GM12865 (cell line): ENCODE data around the gene PRKCE.

ENCODE experiments used
- DNase-seq: peaks from one replicate; pipeline ENCODE4 v3.0.0; 2010; ENCODE audit warnings: low read depth
- H3K4me3 ChIP-seq: 2 replicates; pipeline ENCODE4 v1.5.1; 2011; ENCODE audit warnings: mild to moderate bottlenecking, low read depth, low read length, control low read depth
- CTCF ChIP-seq: IDR thresholded peaks from 2 replicates; pipeline ENCODE4 v1.5.1; 2011; ENCODE audit warnings: low read length, control low read depth, low read depth, inconsistent platforms; ENCODE audit not compliant: insufficient read depth; ENCODE audit errors: missing control alignments

The PRKCE gene

DNA sequence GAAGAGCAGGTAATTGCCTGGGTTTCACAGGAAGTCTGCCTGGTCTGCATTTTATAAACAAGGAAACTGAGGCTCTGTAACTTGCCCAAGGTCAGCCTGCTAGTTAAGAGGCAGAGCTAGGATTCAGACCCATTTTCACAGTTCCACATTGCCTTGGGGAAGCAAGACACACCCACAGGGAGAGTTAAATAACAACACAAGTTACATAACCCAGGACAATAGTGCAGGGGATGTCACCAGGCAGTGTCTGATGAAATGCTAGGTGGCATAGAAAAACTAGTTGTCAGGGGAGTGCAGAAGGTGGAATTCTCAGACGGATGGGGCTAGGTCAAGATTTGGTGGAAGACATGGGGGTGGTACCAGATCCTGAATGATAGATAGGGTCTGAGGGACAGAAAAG lies 69.7 kb downstream of the PRKCE start:
- DNase-seq: no peak
- no peak for TF ChIP-seq CTCF

DNA sequence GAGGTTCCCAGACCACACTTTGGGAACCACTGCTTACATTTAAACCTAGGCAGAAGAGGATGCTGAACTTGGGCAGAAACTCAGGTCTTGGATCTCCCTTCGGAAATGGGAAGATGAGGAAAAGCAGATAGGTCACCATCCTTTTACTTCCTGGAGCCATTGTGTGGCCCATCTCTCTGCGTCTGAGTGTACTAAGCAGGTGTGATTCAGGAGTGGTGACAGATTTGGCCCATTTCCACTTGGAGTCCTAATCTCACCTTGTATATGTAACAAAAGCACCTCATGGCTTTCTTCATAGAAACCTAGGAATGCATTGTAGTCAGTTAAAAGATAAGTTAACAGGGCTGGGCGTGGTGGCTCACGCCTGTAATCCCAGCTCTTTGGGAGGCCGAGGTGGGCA lies 71.0 kb downstream of the PRKCE start:
- no peak for TF ChIP-seq CTCF
- H3K4me3 ChIP-seq: no peak overlapping the region
- no peak for DNase-seq

More for the DNA sequence above, 69.7 kb downstream of the PRKCE start:
- no peak overlapping the region for H3K4me3 ChIP-seq

GRCh38 chr2:45723857-45724256 lies 72.4 kb downstream of the PRKCE start:
- no peak for DNase-seq
- no peak for TF ChIP-seq CTCF
- H3K4me3 ChIP-seq: no peak overlapping the region

- no peak overlapping the region for H3K4me3 ChIP-seq
- no peak for TF ChIP-seq CTCF
- peak; percentile 64 for DNase-seq
Observed at GRCh38 chr2:45724335-45724734, 72.9 kb downstream of the PRKCE start.

GRCh38 chr2:45725731-45726130 lies 74.3 kb downstream of the PRKCE start:
- TF ChIP-seq CTCF: no peak
- DNase-seq: no peak
- no peak overlapping the region for H3K4me3 ChIP-seq

- no peak overlapping the region for H3K4me3 ChIP-seq
- TF ChIP-seq CTCF: no peak
- no peak for DNase-seq
Observed at GRCh38 chr2:45726188-45726587, 74.7 kb downstream of the PRKCE start.

DNA sequence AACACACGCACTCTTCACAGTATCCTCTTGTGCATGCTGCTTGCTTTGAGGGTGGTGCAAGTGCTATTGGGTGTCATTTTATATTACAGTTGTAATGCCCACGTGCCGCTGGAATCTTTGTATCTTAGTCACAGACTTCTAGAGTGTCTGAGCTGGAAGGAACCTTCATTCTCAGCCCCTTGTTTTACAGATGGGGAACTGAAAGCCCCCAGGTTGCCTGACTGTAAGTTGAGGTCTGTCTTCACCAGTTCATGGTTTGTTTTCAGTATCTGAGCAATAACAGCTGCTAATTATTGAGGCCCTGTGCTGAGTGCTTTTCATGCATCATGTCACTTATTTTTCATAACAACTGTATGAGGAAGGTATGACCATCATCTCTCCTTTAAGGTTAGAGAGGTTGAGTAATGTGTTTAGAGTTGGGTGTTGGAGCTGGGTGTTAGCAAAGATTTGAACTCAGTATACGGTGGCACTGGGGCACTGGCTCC lies 77.0 kb downstream of the PRKCE start:
- peak; percentile 92 for DNase-seq
- no peak overlapping the region for H3K4me3 ChIP-seq
- no peak for TF ChIP-seq CTCF
